ENCODE data around the gene RNF175.

DNA sequence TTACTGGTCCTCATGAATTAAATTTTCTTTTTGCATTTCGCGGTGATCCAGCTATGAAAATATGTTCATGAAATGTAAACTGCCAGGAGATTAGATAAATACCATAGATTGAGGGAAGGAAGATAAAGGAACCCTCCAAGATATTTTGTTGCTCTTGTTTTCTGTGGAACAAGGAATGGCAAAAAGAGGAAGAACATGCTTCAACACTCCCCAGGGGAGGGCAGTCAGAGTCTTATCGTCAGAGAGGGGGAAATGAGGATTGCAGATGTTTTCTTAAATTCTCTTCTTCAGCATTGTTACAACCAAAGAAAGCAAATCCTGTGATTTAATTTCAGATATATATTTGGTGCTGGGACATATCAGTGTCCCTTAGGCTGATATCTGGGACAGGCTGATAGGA is 38.6 kb upstream of the RNF175 start:
- TF ChIP-seq POLR2A (IDR thresholded peaks at IDR 0.05; ENCODE audit: low read depth, low read length), result no peak
- TF ChIP-seq POLR2AphosphoS5 (IDR thresholded peaks at IDR 0.05; ENCODE audit: low read depth, low read length), result no peak
- no peak for TF ChIP-seq TAF1 (IDR thresholded peaks at IDR 0.05; ENCODE audit: low read depth, low read length)

Measured in GM12891 (cell line).